WI38 (cell line): ENCODE data around the gene SAPCD2.

Source experiments
- H3K4me3 ChIP-seq: 2 replicates; pipeline ENCODE4 v1.5.1; 2011; ENCODE audit warnings: low read depth, mild to moderate bottlenecking, control low read depth, low read length
- CTCF ChIP-seq: IDR thresholded peaks from 2 replicates; pipeline ENCODE4 v1.5.1; 2012; ENCODE audit warnings: low read depth, mild to moderate bottlenecking, control low read depth, low read length

SAPCD2 gene

GRCh38 chr9:137044502-137045177 is 25.7 kb downstream of the SAPCD2 start:
- TF ChIP-seq CTCF, result no peak
- H3K4me3 ChIP-seq, result peak overlapping the region; percentile 61

GRCh38 chr9:137044037-137044436 is 26.3 kb downstream of the SAPCD2 start:
- no peak overlapping the region for H3K4me3 ChIP-seq
- TF ChIP-seq CTCF, result no peak

- TF ChIP-seq CTCF, result no peak
- no peak overlapping the region for H3K4me3 ChIP-seq
Measured at GRCh38 chr9:137042751-137043727, 27.3 kb downstream of the SAPCD2 start.

GRCh38 chr9:137041124-137041523 is 29.2 kb downstream of the SAPCD2 start:
- no peak overlapping the region for H3K4me3 ChIP-seq
- TF ChIP-seq CTCF, result no peak

DNA sequence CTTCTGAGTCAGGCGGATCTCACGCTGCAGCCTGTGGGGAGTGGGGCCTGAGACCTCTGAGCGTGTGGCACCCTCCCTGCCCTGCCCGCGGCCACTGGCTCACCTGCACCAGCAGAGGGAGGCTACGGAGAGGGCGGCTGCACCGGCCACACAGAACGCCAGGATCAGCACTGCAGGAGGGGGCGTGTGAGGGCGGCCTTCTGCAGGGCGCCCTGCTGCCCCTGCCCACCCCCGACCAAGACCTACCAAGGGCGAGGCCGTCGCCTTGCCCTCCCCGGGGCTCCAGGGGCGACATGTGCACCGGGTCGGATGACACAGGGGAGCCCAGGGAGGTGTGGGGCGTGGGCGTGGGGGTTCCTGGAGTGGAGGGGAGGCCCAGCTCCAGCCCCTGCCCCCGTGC is 29.8 kb downstream of the SAPCD2 start:
- TF ChIP-seq CTCF, result no peak
- H3K4me3 ChIP-seq, result no peak overlapping the region

DNA sequence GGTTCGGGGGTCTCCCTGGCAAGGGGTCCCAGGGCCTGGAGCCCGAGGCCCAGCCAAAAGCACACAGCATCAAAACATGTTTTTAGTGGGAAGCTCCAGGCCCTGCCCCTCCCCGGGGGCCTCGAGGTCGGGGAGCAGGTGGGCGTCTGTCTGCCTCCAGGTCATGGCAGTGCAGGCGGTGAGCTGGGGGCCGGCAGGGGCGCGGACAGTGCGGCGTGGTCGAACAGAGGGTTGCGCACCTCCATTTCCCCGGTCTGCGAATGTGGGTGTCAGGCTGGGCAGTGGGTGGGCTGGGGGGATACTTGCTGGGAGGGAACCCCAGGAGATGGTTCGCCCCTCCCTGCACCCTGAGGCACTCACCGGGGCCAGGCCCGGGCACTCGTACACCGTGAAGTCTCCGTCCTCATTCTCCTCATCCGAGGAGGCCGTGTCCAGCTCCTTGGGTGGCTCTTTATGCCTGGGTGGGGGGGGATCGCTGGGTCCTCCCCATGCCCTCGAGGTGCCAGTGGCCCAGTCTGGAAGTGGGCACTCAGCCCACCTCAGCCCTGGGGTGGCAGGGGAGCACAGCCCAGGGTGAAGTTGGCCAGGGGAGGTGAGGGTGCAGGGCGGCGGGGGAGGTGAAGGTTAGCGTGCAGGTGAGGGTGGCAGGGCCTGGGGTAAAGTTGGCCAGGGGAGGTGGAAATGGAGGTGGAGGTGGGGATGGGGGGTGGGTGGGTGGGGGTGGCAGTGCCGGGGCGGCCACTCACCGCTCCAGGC is 30.6 kb downstream of the SAPCD2 start:
- H3K4me3 ChIP-seq, result no peak overlapping the region
- TF ChIP-seq CTCF, result no peak
